Ishikawa (cell line): ENCODE data around the gene GRAMD1B.

Source experiments
- CEBPB ChIP-seq: IDR thresholded peaks from 2 replicates; pipeline ENCODE4 v1.6.1; 2012
- CREB1 ChIP-seq: IDR thresholded peaks from 2 replicates; pipeline ENCODE4 v1.6.1; 2012; ENCODE audit warnings: low read depth
- NFIC ChIP-seq: IDR thresholded peaks from 2 replicates; pipeline ENCODE4 v1.6.1; 2012
- RAD21 ChIP-seq: IDR thresholded peaks from 2 replicates; pipeline ENCODE4 v1.6.1; 2012; ENCODE audit warnings: low read depth
- TF ChIP-seq, protein P1 (sequence below): IDR thresholded peaks from 2 replicates; pipeline ENCODE4 v1.6.1; 2012; ENCODE audit warnings: low read depth, mild to moderate bottlenecking

GRCh38 chr11:123491241-123491640 lies 61.2 kb downstream of the GRAMD1B start:
- TF ChIP-seq RAD21, result no peak
- TF ChIP-seq, protein P1, sequence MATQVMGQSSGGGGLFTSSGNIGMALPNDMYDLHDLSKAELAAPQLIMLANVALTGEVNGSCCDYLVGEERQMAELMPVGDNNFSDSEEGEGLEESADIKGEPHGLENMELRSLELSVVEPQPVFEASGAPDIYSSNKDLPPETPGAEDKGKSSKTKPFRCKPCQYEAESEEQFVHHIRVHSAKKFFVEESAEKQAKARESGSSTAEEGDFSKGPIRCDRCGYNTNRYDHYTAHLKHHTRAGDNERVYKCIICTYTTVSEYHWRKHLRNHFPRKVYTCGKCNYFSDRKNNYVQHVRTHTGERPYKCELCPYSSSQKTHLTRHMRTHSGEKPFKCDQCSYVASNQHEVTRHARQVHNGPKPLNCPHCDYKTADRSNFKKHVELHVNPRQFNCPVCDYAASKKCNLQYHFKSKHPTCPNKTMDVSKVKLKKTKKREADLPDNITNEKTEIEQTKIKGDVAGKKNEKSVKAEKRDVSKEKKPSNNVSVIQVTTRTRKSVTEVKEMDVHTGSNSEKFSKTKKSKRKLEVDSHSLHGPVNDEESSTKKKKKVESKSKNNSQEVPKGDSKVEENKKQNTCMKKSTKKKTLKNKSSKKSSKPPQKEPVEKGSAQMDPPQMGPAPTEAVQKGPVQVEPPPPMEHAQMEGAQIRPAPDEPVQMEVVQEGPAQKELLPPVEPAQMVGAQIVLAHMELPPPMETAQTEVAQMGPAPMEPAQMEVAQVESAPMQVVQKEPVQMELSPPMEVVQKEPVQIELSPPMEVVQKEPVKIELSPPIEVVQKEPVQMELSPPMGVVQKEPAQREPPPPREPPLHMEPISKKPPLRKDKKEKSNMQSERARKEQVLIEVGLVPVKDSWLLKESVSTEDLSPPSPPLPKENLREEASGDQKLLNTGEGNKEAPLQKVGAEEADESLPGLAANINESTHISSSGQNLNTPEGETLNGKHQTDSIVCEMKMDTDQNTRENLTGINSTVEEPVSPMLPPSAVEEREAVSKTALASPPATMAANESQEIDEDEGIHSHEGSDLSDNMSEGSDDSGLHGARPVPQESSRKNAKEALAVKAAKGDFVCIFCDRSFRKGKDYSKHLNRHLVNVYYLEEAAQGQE, result no peak
- no peak for TF ChIP-seq CREB1
- TF ChIP-seq CEBPB, result no peak
- TF ChIP-seq NFIC, result no peak
